Astrocyte (in vitro differentiated cells and primary cell): ENCODE results near the gene MAPRE2. TPM values are rescaled to one million over a fixed set of nuclear protein-coding genes. Genes with fewer than 3 reads are reported as not detected.

Experiments
- DNase-seq: peaks from one replicate; pipeline ENCODE4 v3.0.0-alpha.2; 2010; ENCODE audit warnings: low read depth
- FAIRE-seq: peaks from 2 replicates; lab custom pipeline; 2011; peaks lifted over from hg19 to GRCh38; lab: Jason Lieb, UNC
- H2AFZ ChIP-seq: 2 replicates; pipeline ENCODE4 v1.6.0; 2012; ENCODE audit warnings: low read depth, low read length, inconsistent platforms
- H3K27ac ChIP-seq: 2 replicates; pipeline ENCODE4 v1.5.1; 2011; ENCODE audit warnings: low read depth, low read length, inconsistent platforms
- H3K27me3 ChIP-seq: 2 replicates; pipeline ENCODE4 v1.6.0; 2011; ENCODE audit warnings: low read length, inconsistent platforms; ENCODE audit not compliant: insufficient read depth
- H3K36me3 ChIP-seq: 2 replicates; pipeline ENCODE4 v1.5.1; 2011; ENCODE audit warnings: low read length, inconsistent platforms; ENCODE audit not compliant: insufficient read depth
- H3K4me1 ChIP-seq: 2 replicates; pipeline ENCODE4 v1.5.1; 2011; ENCODE audit warnings: low read length, inconsistent platforms; ENCODE audit not compliant: insufficient read depth
- H3K4me2 ChIP-seq: 2 replicates; pipeline ENCODE4 v1.6.0; 2012; ENCODE audit warnings: low read length, inconsistent platforms
- H3K4me3 ChIP-seq: 2 replicates; pipeline ENCODE4 v1.5.1; 2011; ENCODE audit warnings: low read depth, mild to moderate bottlenecking, low read length, inconsistent platforms; ENCODE audit not compliant: insufficient read depth
- H3K79me2 ChIP-seq: 2 replicates; pipeline ENCODE4 v1.6.0; 2012; ENCODE audit warnings: mild to moderate bottlenecking, low read length, inconsistent platforms; ENCODE audit not compliant: insufficient read depth
- H3K9ac ChIP-seq: 2 replicates; pipeline ENCODE4 v1.6.0; 2012; ENCODE audit warnings: mild to moderate bottlenecking, low read length, inconsistent platforms
- H3K9me3 ChIP-seq: 2 replicates; pipeline ENCODE4 v1.5.1; 2012; ENCODE audit warnings: low read depth, mild to moderate bottlenecking, low read length, inconsistent platforms; ENCODE audit not compliant: insufficient read depth
- H4K20me1 ChIP-seq: 2 replicates; pipeline ENCODE4 v1.6.0; 2012; ENCODE audit warnings: low read length, inconsistent platforms; ENCODE audit not compliant: insufficient read depth
- H3K27ac Mint-ChIP-seq: one replicate; pipeline ENCODE4 v1.8.0; 2021; ENCODE audit warnings: mild to moderate bottlenecking, mixed read lengths; ENCODE audit not compliant: unreplicated experiment
- H3K27me3 Mint-ChIP-seq: one replicate; pipeline ENCODE4 v1.8.0; 2021; ENCODE audit warnings: low read depth, mixed read lengths; ENCODE audit not compliant: unreplicated experiment
- H3K36me3 Mint-ChIP-seq: one replicate; pipeline ENCODE4 v1.8.0; 2021; ENCODE audit warnings: low read depth, mixed read lengths; ENCODE audit not compliant: unreplicated experiment
- H3K4me1 Mint-ChIP-seq: one replicate; pipeline ENCODE4 v1.8.0; 2021; ENCODE audit warnings: low read depth, mixed read lengths; ENCODE audit not compliant: unreplicated experiment
- H3K4me3 Mint-ChIP-seq: one replicate; pipeline ENCODE4 v1.8.0; 2021; ENCODE audit warnings: mild to moderate bottlenecking, moderate library complexity, mixed read lengths; ENCODE audit not compliant: unreplicated experiment
- H3K9me3 Mint-ChIP-seq: one replicate; pipeline ENCODE4 v1.8.0; 2021; ENCODE audit warnings: mild to moderate bottlenecking, mixed read lengths; ENCODE audit not compliant: unreplicated experiment
- CTCF ChIP-seq: IDR thresholded peaks from 2 replicates; pipeline ENCODE4 v1.5.1; 2011; ENCODE audit warnings: low read depth, mild to moderate bottlenecking, inconsistent platforms, low read length, moderate library complexity; ENCODE audit not compliant: insufficient read depth
- EZH2 ChIP-seq: IDR thresholded peaks from 2 replicates; pipeline ENCODE4 v1.6.1; 2012; ENCODE audit warnings: mild to moderate bottlenecking, low read length, inconsistent platforms; ENCODE audit not compliant: insufficient read depth
- total RNA-seq: library from RNA; stranded (reverse); gene quantifications from 2 replicates; pipeline ENCODE4 v1.2.1, GENCODE V29; 2021

The MAPRE2 gene
- total RNA-seq, 1 donor from 2014 or later, result 33.8 TPM

GRCh38 chr18:35155398-35156117 lies 114.3 kb downstream of the MAPRE2 start:
- Mint-ChIP-seq H3K27ac (no peak overlapping the region), H3K4me3 (no peak overlapping the region), H3K4me1 (peaks cover 4% of the 10 kb centered on the region), H3K27me3 (no peaks in the 10 kb centered on the region), H3K9me3 (peaks cover 2% of the 10 kb centered on the region), H3K36me3 (no peaks in the 10 kb centered on the region)
- Histone ChIP-seq H3K9ac (no peak overlapping the region), H3K79me2 (no peaks in the 10 kb centered on the region), H3K4me1 (no peaks in the 10 kb centered on the region), H2AFZ (no peak overlapping the region), H3K4me2 (no peak overlapping the region), H3K27ac (no peak overlapping the region), H3K27me3 (no peaks in the 10 kb centered on the region), H3K36me3 (no peaks in the 10 kb centered on the region), H3K9me3 (no peaks in the 10 kb centered on the region), H4K20me1 (no peaks in the 10 kb centered on the region), H3K4me3 (no peak overlapping the region)
- FAIRE-seq, result no peak
- no peak for TF ChIP-seq EZH2
- TF ChIP-seq CTCF, result no peak
- DNase-seq, result peak; percentile 41

- H3K9me3 Mint-ChIP-seq, result peaks cover 2% of the 10 kb centered on the region
- no peaks in the 10 kb centered on the region for H3K36me3 Mint-ChIP-seq
- Histone ChIP-seq H3K4me2 (no peak overlapping the region), H3K9me3 (no peaks in the 10 kb centered on the region), H3K9ac (no peak overlapping the region), H3K79me2 (no peaks in the 10 kb centered on the region), H3K27me3 (no peaks in the 10 kb centered on the region), H3K27ac (no peak overlapping the region), H3K36me3 (no peaks in the 10 kb centered on the region), H3K4me3 (no peak overlapping the region), H2AFZ (no peak overlapping the region), H3K4me1 (no peaks in the 10 kb centered on the region), H4K20me1 (no peaks in the 10 kb centered on the region)
- FAIRE-seq (no peak), DNase-seq (no peak)
- TF ChIP-seq CTCF (no peak), EZH2 (no peak)
- no peaks in the 10 kb centered on the region for H3K27me3 Mint-ChIP-seq
- H3K27ac Mint-ChIP-seq, result no peak overlapping the region
- peaks cover 2% of the 10 kb centered on the region for H3K4me1 Mint-ChIP-seq
- no peak overlapping the region for H3K4me3 Mint-ChIP-seq
Observed at GRCh38 chr18:35157181-35157580, 116.0 kb downstream of the MAPRE2 start.
